Upper lobe of left lung (tissue), 4 donors: Measurements from ENCODE around the gene PSIP1.

Experiments used
- EP300 ChIP-seq, 4 donors: sonication (generic); formaldehyde crosslinking; IDR thresholded peaks; one replicate each; pipeline ENCODE4 v1.5.1; 2017; ENCODE audit warnings: antibody characterized with exemption in 4 of 4, control low read depth in 2 of 4
- POLR2A ChIP-seq, 4 donors: fragments of 450-650 bp; IDR thresholded peaks; one replicate each; pipeline ENCODE4 v1.5.1; 2016 to 2017; ENCODE audit warnings: antibody characterized with exemption in 4 of 4, mild to moderate bottlenecking in 2 of 4
- POLR2AphosphoS5 ChIP-seq, 2 donors: sonication (generic); formaldehyde crosslinking; IDR thresholded peaks; one replicate each; pipeline ENCODE4 v1.5.1; 2017; ENCODE audit warnings: antibody characterized with exemption in 2 of 2
- TF ChIP-seq, protein P1 (sequence below), 6 experiments: fragments of 450-650 bp in 4 of 6; fragments of 200-600 bp in 2 of 6; sonication (generic) in 2 of 6; IDR thresholded peaks; one replicate each; pipeline ENCODE4 v1.5.1; 2016 to 2019; ENCODE audit warnings: antibody characterized with exemption in 6 of 6

DNA sequence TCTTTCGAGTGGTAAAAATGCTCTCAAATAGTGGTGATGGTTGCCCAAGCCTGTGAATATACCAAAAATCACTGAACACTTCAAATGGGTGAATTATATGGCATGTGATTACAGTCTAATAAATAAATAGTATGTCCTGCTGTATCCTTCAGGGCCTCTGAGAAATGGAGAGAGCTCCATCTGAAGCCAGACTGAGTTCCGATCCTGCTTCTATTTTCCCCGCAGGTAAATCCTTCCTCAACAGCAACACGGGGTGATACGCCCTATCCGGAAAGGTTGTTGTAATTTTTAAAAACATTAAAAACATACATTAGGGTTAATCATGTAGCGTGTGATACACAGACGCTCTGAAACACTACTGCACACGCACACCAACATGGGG, 88.8 kb downstream of the PSIP1 start:
- TF ChIP-seq POLR2A (IDR thresholded peaks at IDR 0.05) (no peak), POLR2AphosphoS5 (IDR thresholded peaks at IDR 0.05) (no peak), EP300 (IDR thresholded peaks at IDR 0.05) (no peak)
- TF ChIP-seq, protein P1, sequence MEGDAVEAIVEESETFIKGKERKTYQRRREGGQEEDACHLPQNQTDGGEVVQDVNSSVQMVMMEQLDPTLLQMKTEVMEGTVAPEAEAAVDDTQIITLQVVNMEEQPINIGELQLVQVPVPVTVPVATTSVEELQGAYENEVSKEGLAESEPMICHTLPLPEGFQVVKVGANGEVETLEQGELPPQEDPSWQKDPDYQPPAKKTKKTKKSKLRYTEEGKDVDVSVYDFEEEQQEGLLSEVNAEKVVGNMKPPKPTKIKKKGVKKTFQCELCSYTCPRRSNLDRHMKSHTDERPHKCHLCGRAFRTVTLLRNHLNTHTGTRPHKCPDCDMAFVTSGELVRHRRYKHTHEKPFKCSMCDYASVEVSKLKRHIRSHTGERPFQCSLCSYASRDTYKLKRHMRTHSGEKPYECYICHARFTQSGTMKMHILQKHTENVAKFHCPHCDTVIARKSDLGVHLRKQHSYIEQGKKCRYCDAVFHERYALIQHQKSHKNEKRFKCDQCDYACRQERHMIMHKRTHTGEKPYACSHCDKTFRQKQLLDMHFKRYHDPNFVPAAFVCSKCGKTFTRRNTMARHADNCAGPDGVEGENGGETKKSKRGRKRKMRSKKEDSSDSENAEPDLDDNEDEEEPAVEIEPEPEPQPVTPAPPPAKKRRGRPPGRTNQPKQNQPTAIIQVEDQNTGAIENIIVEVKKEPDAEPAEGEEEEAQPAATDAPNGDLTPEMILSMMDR (IDR thresholded peaks at IDR 0.05) = no peak
